ENCODE measurements around the gene CALCOCO1.
"Not testable (repeated sequence)": the region's sequence is repeated elsewhere in the genome, so short reads cannot be mapped to it uniquely, and the experiment has no call there.

Gene CALCOCO1

DNA sequence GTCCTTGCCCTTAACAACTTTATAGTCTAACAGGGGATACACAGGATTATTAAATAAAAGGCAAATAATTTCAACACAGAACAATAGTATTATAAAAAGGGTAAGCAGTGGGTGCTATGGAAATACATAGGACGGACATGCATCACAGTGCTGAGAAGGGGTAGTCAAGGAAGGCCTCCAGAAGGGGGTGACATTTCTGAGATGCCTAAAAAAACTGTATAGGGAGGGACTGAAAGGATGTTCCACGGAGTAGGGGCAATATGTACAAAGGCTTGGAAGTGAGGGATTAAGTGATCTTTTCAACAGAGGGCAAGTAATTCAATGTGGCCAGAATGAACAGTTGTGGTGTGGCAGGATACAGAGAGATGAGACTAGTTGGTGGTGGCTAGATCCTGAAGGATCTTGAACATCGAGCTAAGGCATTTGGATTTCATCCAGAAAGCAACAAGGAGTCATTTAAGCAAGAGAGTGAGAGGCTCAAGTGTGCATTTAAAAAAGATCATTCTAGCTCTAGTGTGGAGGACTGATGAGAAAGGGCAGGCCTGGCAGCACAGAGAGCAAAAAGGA lies 42.5 kb downstream of the CALCOCO1 start:
- TF ChIP-seq GATA1 (IDR thresholded peaks at IDR 0.05; ENCODE audit: low read depth, low read length): no peak
- TF ChIP-seq POLR2A (IDR thresholded peaks at IDR 0.05; ENCODE audit: low read length): no peak
- no peak for DNase-seq

DNA sequence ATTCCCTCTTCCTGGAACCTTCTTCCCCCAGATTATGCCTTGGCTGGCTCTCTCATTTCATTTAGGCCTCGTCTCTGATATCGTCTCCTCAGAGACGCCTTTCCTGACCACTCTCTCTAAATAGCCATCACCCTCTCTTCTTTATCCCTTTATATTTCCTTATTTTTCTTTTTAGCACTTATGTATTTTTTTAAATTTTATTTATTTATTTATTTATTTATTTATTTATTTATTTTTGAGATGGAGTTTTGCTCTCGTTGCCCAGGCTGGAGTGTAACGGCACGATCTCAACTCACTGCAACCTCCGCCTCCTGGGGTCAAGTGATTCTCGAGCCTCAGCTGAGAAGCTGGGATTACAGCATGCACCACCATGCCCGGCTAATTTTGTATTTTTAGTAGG lies 43.3 kb downstream of the CALCOCO1 start:
- DNase-seq: no peak
- no peak for TF ChIP-seq POLR2A (IDR thresholded peaks at IDR 0.05; ENCODE audit: low read length)
- TF ChIP-seq GATA1 (IDR thresholded peaks at IDR 0.05; ENCODE audit: low read depth, low read length): no peak

DNA sequence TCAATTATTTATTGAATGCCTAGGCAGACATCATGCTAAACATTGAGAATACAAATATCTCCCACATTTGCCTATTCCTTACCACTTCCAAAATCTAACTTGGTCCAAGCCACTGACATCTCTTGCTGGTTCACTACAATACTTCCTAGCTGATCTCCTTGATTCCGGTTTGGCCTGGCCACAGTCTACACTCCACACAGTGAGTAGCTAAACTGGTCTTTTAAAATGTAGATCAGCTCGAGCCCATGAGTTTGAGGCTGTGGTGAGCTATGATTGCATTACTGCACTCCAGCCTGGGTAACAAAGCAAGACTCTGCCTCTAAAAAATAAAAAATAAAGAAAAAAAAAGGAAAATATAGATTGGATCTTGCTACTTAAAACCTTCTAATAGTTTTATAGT lies 43.8 kb downstream of the CALCOCO1 start:
- no peak for TF ChIP-seq GATA1 (IDR thresholded peaks at IDR 0.05; ENCODE audit: low read depth, low read length)
- TF ChIP-seq POLR2A (IDR thresholded peaks at IDR 0.05; ENCODE audit: low read length): no peak

DNA sequence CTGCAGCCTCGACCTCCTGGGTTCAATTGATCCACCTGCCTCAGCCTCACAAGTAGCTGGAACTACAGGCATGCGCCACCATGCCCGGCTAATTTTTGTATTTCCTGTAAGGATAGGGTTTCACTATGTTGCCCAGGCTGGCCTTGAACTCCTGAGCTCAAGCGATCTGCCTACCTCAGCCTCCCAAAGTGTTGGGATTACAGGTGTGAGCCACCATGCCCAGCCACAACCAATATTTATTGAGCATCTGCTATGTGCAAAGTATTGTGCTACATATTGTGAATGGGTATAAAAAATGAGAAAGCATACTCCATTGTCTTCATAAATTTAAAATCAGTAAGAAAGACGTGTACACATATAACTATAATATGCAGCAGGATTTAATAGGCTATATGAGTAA lies 47.2 kb downstream of the CALCOCO1 start:
- DNase-seq: not testable (repeated sequence)

More for the DNA sequence above, 43.8 kb downstream of the CALCOCO1 start:
- no peak for DNase-seq

DNA sequence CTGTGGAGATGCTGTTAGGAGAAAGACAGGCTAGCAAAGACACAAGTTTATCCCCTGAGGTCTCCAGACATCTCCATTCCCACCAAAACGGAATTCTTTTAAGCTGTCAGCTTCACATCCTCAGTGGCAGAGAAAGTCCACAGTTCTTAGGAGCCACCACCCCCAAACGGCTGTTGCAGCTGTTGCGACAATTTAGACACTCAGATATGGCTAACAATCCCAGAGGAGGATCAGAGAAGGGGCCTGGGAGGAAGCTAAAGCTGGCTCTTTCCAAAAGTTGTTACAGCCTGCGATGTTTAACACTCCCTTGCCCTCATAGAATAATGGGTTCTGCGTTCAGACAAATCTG lies 49.5 kb downstream of the CALCOCO1 start:
- no peak for DNase-seq
- TF ChIP-seq POLR2A (IDR thresholded peaks at IDR 0.05; ENCODE audit: low read length): no peak
- no peak for TF ChIP-seq GATA1 (IDR thresholded peaks at IDR 0.05; ENCODE audit: low read depth, low read length)

DNA sequence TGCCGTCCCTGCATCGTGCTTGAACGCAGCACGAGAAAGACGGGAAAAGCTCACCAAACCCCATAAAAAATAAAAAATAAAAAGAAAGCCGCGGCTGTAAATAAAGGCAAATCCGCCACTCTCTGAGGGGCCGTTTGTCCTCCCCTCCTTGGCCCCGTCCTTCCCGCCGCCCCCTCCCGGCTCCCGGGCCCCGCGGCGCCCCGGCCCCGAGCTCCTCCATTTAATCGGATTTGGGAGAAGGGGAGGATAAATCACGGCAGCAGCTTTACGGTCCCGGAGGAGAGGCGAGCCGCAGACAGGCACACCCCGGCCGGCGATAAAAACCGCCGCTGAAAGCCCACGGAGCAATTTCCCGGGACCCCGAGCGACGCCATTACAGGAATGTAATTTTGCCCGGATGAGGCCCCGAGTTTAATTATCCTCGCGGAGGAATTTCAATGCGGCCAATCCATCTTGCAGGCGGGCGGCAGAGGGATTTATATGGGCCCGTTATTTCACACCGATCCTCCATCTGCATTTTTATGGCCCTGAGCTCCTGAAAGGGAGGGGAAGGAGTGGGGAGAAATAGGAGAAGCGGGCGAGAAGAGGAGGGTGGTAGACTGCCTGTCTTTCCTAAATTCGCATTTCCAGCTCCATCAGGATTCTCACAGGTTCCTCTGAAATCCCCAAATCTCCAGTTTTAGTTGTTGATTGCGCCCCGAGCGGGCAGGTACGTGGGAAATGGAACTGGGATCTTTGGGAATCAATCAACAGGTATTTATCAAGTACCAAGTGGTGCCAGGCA lies 50.0 kb downstream of the CALCOCO1 start:
- no peak for TF ChIP-seq GATA1 (IDR thresholded peaks at IDR 0.05; ENCODE audit: low read depth, low read length)
- no peak for TF ChIP-seq POLR2A (IDR thresholded peaks at IDR 0.05; ENCODE audit: low read length)
- no peak for DNase-seq

DNA sequence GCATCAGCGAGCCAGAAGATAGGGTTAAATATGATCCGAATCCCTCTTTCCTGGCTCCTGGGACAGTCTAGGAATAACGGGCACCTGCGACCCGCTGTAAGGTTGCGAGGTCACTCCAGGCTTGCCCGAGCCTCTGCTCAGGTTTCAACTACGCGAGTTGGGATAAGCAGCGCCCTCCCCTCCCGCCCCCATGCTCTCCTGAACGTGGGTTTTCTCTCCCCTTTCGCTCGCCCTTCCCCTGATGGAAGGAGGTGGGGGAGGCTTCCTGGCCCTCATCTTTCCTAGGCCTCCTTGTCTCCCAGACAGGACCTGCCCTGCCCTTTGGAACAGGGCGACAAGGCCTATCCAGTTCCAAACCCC lies 50.6 kb downstream of the CALCOCO1 start:
- no peak for DNase-seq
- TF ChIP-seq GATA1 (IDR thresholded peaks at IDR 0.05; ENCODE audit: low read depth, low read length): no peak

DNA sequence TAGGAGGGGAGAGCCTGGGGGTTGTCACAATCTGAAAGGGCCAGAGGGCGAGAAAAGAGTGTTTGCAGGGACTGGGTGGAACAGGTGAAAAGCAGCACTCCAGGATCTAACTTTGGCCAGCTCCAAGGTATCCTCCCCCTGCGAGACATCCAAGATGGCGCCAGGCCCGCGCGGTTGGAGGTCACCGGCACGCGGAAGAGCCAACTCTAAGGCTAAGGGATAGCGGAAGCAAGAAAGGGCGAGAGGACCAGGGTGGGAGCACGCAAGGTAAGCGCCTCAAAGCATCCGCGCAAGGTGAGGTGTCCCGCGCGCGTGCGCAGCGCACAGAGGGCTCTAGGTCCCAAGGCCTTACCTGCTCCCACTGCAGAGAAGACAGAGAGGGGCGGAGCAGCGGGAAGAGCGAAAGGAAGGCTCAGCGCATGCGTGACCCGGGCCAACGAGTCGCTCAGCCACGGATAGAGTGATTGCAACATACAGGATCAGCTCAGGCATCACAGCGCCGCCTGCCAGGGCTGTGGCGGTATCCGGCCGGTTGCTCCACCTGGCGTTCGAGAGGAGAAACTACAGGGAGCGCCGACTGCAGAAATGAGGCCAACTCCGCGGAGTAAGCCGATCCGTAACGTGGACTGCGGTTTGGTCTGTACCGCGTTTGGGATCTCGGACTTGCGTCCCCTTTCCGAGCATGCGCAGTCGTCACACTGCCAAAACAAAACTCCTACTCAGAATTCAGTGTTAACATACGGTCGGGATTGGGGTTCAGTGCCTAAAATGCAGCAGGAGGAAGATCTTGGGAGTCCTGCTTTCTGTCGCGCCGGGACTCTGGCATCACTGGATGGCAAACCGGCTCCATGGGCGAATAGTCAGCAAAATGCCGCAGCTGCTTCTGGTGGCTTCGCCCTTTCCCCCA lies 51.3 kb downstream of the CALCOCO1 start, which contains the start of gene ATP5MC2:
TSS of gene ATP5MC2 (minus strand) at position 383 of the 907 bp plus-strand sequence. CDS start 3,469 bp downstream, outside the sequence.
- TF ChIP-seq POLR2A (IDR thresholded peaks at IDR 0.05; ENCODE audit: low read length) (peak; percentile 95), GATA1 (IDR thresholded peaks at IDR 0.05; ENCODE audit: low read depth, low read length) (no peak)
- DNase-seq: peak; percentile 99

DNA sequence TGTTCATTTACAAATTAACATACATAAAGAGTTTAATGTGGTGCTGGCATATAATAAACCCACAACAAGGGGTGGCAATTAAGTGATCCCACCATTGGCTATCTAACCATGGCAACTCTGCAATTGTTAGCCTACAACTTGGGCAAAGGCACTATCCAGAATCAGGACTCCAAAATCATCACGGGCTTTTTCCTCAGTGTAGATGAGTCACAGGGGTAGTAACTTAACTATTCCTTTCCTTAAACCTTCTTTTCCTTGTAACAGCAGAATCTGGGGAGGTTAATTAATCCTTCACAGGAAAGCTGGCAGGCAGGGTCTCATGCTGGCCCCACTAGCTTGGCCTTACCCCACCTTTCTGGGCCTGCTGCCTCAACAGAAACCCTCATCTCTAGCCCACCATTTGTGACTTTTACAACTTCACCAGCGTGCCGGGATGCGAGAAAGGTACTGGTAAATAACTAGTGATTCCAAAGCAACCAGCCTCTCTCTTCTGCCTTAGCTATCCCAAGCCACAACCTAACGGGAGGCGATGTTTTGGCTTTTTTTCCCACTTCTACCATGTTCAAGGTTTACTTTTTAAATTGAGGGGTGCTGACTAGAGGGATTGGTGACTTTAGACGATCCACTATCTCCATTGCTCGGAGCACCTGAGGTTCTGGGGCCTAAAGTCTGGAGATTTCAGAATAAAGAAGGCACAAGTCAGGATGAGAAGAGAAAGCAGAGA lies 52.1 kb downstream of the CALCOCO1 start:
- no peak for DNase-seq
- no peak for TF ChIP-seq POLR2A (IDR thresholded peaks at IDR 0.05; ENCODE audit: low read length)

DNA sequence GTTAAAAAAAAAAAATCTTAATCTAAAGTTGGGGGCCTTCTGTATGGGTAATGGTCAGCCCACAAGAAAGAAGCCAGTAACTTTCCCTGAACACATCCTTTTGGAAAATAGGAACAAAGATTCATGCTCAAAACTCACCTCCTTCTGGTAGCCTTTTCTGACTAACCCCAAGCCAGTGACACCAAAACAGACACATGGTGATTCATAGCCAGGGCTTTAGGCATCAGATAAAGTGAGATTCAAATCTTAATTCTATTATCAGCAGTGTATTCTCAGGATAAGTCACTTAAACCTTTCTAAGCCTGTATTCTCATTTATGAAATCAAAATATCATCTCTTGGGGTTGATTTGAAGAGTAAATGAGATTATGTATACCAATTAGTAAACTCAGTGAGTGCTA lies 56.3 kb downstream of the CALCOCO1 start:
- DNase-seq: no peak
- TF ChIP-seq GATA1 (IDR thresholded peaks at IDR 0.05; ENCODE audit: low read depth, low read length) (no peak), POLR2A (IDR thresholded peaks at IDR 0.05; ENCODE audit: low read length) (no peak)

DNA sequence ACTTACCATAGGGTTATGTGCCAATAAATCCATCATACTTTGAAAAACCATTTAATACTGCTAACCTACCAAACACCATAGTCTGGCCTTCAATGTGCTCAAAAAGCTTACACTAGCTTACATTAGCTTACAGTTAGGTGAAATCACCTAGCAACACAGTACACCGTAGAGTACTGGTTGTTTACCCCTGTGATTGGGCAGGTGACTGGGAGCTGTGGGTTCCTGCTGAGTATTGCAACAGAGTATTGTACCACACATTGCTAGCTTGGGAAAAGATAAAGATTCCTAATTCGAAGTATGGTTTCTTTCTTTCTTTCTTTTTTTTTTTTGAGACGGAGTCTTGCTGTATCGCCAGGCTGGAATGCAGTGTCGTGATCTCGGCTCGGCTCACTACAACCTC lies 56.9 kb downstream of the CALCOCO1 start:
- TF ChIP-seq POLR2A (IDR thresholded peaks at IDR 0.05; ENCODE audit: low read length) (no peak), GATA1 (IDR thresholded peaks at IDR 0.05; ENCODE audit: low read depth, low read length) (no peak)
- no peak for DNase-seq

DNA sequence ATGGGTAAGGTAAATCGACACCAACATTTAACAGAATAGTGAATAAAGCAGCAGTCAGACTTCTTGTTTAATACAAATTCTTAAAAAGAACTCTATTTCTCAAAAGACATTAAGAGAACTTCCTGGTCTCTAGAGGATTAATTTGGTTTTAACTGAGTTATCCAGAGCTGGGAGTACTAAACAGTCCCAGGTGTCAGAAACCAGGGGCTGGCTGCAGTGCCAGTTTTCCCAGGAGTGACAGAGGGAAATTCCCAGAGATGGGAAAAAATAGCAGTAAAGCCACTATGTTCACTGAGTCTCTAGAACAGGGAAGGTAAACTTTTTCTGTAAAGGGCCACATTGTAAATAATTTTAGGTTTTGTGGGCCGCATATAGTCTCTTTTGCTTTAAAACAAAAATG lies 60.2 kb downstream of the CALCOCO1 start:
- TF ChIP-seq GATA1 (IDR thresholded peaks at IDR 0.05; ENCODE audit: low read depth, low read length) (no peak), POLR2A (IDR thresholded peaks at IDR 0.05; ENCODE audit: low read length) (no peak)
- DNase-seq: no peak

DNA sequence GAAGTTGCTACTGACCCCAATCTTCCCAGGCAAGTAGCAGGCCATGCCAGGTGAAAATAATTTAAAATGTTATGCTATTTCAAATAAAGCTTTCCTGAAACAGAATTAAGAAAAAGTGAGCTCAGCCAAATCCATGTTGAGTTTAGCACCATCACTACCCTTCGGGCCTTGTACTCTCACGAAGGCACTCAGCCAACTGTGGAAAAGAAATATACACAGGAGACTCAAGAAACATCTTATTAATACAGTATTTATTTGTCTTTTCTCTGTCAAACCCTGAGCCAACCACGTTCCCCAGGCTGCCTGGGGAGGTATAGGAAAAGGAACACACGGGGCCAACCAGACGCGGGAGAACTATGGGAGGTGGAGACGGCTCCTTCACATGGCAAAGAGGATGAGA lies 62.3 kb downstream of the CALCOCO1 start:
- no peak for DNase-seq
- TF ChIP-seq POLR2A (IDR thresholded peaks at IDR 0.05; ENCODE audit: low read length): no peak
- TF ChIP-seq GATA1 (IDR thresholded peaks at IDR 0.05; ENCODE audit: low read depth, low read length): no peak

DNA sequence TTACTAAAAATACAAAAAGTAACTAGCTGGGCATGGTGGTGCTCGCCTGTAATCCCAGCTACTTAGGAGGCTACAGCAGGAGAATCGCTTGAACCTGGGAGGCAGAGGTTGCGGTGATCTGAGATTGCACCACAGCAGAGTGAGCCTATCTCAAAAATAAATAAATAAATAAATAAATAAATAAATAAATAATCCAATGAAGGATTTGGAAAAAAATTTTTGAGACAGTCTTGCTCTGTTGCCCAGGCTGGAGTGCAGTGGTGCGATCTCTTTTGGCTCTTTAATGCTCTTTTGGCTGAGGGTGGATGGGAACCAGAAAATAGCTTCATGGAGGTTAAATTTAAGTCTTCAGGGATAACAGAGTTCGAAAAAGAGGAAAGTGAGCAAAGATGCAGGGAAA lies 63.1 kb downstream of the CALCOCO1 start:
- TF ChIP-seq POLR2A (IDR thresholded peaks at IDR 0.05; ENCODE audit: low read length) (no peak), GATA1 (IDR thresholded peaks at IDR 0.05; ENCODE audit: low read depth, low read length) (no peak)
- DNase-seq: no peak
